H9 (cell line): Measurements from ENCODE around the gene PLXND1. TPM values are rescaled to one million over a fixed set of nuclear protein-coding genes. Genes with fewer than 3 reads are reported as not detected.

Experiments
- DNase-seq: peaks from one replicate; pipeline ENCODE4 v3.0.0-alpha.2; 2017
- H2AFZ ChIP-seq: one replicate; pipeline ENCODE4 v1.6.1; 2013; ENCODE audit warnings: mild to moderate bottlenecking, low read length, control low read depth, moderate library complexity
- H2AK5ac ChIP-seq: 2 replicates; pipeline ENCODE4 v1.6.1; 2013; ENCODE audit warnings: low read length, control low read depth, mixed read lengths; ENCODE audit not compliant: insufficient read length
- H2BK120ac ChIP-seq: one replicate; pipeline ENCODE4 v1.6.1; 2013; ENCODE audit warnings: low read depth, mild to moderate bottlenecking, low read length, control low read depth, inconsistent platforms; ENCODE audit not compliant: poor library complexity, severe bottlenecking
- H2BK12ac ChIP-seq: 2 replicates; pipeline ENCODE4 v1.6.1; 2013; ENCODE audit warnings: low read length, control low read depth, mixed read lengths, low read depth; ENCODE audit not compliant: insufficient read length
- H2BK15ac ChIP-seq: 2 replicates; pipeline ENCODE4 v1.6.1; 2013; ENCODE audit warnings: low read depth, low read length, control low read depth
- H2BK20ac ChIP-seq: one replicate; pipeline ENCODE4 v1.6.1; 2013; ENCODE audit warnings: low read depth, mild to moderate bottlenecking, low read length, control low read depth, inconsistent platforms; ENCODE audit not compliant: poor library complexity, severe bottlenecking
- H2BK5ac ChIP-seq: 2 replicates; pipeline ENCODE4 v1.6.1; 2013; ENCODE audit warnings: low read length, control low read depth, mixed read lengths; ENCODE audit not compliant: insufficient read length
- H3K14ac ChIP-seq: 2 replicates; pipeline ENCODE4 v1.6.1; 2013; ENCODE audit warnings: low read length, control low read depth; ENCODE audit not compliant: insufficient read depth
- H3K18ac ChIP-seq: 2 replicates; pipeline ENCODE4 v1.6.1; 2013; ENCODE audit warnings: low read depth, mild to moderate bottlenecking, mixed read lengths, low read length, control low read depth; ENCODE audit not compliant: insufficient read length
- H3K23ac ChIP-seq: 2 replicates; pipeline ENCODE4 v1.6.1; 2013; ENCODE audit warnings: low read length, control low read depth, mixed read lengths, low read depth; ENCODE audit not compliant: insufficient read length
- H3K23me2 ChIP-seq: 2 replicates; pipeline ENCODE4 v1.6.1; 2013; ENCODE audit warnings: low read depth, mild to moderate bottlenecking, mixed read lengths, low read length, control low read depth; ENCODE audit not compliant: insufficient read length, poor library complexity, severe bottlenecking
- H3K27ac ChIP-seq: 2 replicates; pipeline ENCODE4 v1.5.1; 2013; ENCODE audit warnings: low read length, control low read depth, mixed read lengths, low read depth; ENCODE audit not compliant: insufficient read length
- H3K27me3 ChIP-seq: 2 replicates; pipeline ENCODE4 v1.6.1; 2013; ENCODE audit warnings: low read length, control low read depth, inconsistent platforms; ENCODE audit not compliant: insufficient read depth
- H3K4ac ChIP-seq: 2 replicates; pipeline ENCODE4 v1.6.1; 2013; ENCODE audit warnings: low read depth, mild to moderate bottlenecking, control low read depth, inconsistent platforms, low read length, moderate library complexity
- H3K4me1 ChIP-seq: 2 replicates; pipeline ENCODE4 v1.6.1; 2013; ENCODE audit warnings: low read length, control low read depth, inconsistent platforms; ENCODE audit not compliant: insufficient read depth
- H3K4me2 ChIP-seq: 2 replicates; pipeline ENCODE4 v1.6.1; 2013; ENCODE audit warnings: low read length, control low read depth, mixed read lengths; ENCODE audit not compliant: insufficient read length, insufficient read depth
- H3K56ac ChIP-seq: 2 replicates; pipeline ENCODE4 v1.6.1; 2013; ENCODE audit warnings: low read depth, mild to moderate bottlenecking, mixed read lengths, low read length, control low read depth; ENCODE audit not compliant: insufficient read length
- H3K79me1 ChIP-seq: 2 replicates; pipeline ENCODE4 v1.6.1; 2013; ENCODE audit warnings: low read depth, mild to moderate bottlenecking, moderate library complexity, low read length, control low read depth, inconsistent platforms; ENCODE audit not compliant: insufficient read depth, poor library complexity, severe bottlenecking
- H3K79me2 ChIP-seq: 2 replicates; pipeline ENCODE4 v1.6.1; 2013; ENCODE audit warnings: low read length, control low read depth, inconsistent platforms; ENCODE audit not compliant: insufficient read depth
- H3K9ac ChIP-seq: 2 replicates; pipeline ENCODE4 v1.6.1; 2013; ENCODE audit warnings: low read length, control low read depth, mixed read lengths; ENCODE audit not compliant: insufficient read length; ENCODE audit errors: extremely low read depth
- H3K9me3 ChIP-seq: one replicate; pipeline ENCODE4 v1.6.1; 2013; ENCODE audit warnings: low read depth, low read length, inconsistent platforms; ENCODE audit not compliant: control insufficient read depth
- H3T11ph ChIP-seq: one replicate; pipeline ENCODE4 v1.6.1; 2013; ENCODE audit warnings: mild to moderate bottlenecking, low read length, control low read depth, inconsistent platforms
- H4K20me1 ChIP-seq: one replicate; pipeline ENCODE4 v1.6.1; 2013; ENCODE audit not compliant: control insufficient read depth, insufficient read length, insufficient read depth
- H4K5ac ChIP-seq: 2 replicates; pipeline ENCODE4 v1.6.1; 2013; ENCODE audit warnings: low read depth, mild to moderate bottlenecking, mixed read lengths, low read length, control low read depth; ENCODE audit not compliant: insufficient read length
- H4K8ac ChIP-seq: replicated peaks from 2 replicates; pipeline ENCODE4 v1.6.1; 2013; ENCODE audit warnings: low read length, control low read depth, mixed read lengths, low read depth; ENCODE audit not compliant: insufficient read length
- H4K91ac ChIP-seq: 2 replicates; pipeline ENCODE4 v1.6.1; 2013; ENCODE audit warnings: low read depth, mild to moderate bottlenecking, moderate library complexity, mixed read lengths, low read length, control low read depth; ENCODE audit not compliant: insufficient read length
- H3K27ac Mint-ChIP-seq, 3 experiments: 2 replicates in 2 of 3; 3 replicates in 1 of 3; pipeline ENCODE4 v1.8.0; 2020 to 2021; ENCODE audit warnings: mixed read lengths in 3 of 3, mild to moderate bottlenecking in 1 of 3, moderate library complexity in 1 of 3
- H3K27me3 Mint-ChIP-seq: 2 replicates; pipeline ENCODE4 v1.8.0; 2021; ENCODE audit warnings: low read depth, mild to moderate bottlenecking, moderate library complexity, mixed read lengths
- H3K36me3 Mint-ChIP-seq, 3 experiments: 2 replicates in 2 of 3; 3 replicates in 1 of 3; pipeline ENCODE4 v1.8.0; 2020 to 2021; ENCODE audit warnings: low read depth in 3 of 3, mixed read lengths in 3 of 3; ENCODE audit not compliant: insufficient read depth in 1 of 3
- H3K4me1 Mint-ChIP-seq, 2 experiments: 2 replicates each; pipeline ENCODE4 v1.8.0; 2020; ENCODE audit warnings: mixed read lengths in 2 of 2
- H3K4me3 Mint-ChIP-seq, 2 experiments: 2 replicates in 1 of 2; 3 replicates in 1 of 2; pipeline ENCODE4 v1.8.0; 2020 to 2021; ENCODE audit warnings: mild to moderate bottlenecking in 2 of 2, mixed read lengths in 2 of 2, moderate library complexity in 1 of 2
- H3K9me3 Mint-ChIP-seq, 2 experiments: 2 replicates in 1 of 2; 3 replicates in 1 of 2; pipeline ENCODE4 v1.8.0; 2020; ENCODE audit warnings: mild to moderate bottlenecking in 2 of 2, mixed read lengths in 2 of 2, moderate library complexity in 1 of 2
- CTCF ChIP-seq: fragments of 200-600 bp; sonication (generic); conservative IDR thresholded peaks from 3 replicates; pipeline ENCODE4 v1.8.0; 2021; ENCODE audit warnings: antibody characterized with exemption, mild to moderate bottlenecking
- total RNA-seq: library from RNA; stranded (reverse); gene quantifications from 2 replicates; pipeline ENCODE4 v1.2.1, GENCODE V29; 2021

The PLXND1 gene
- total RNA-seq, 1 experiment from 2014 or later = 50.9 TPM

- no peak overlapping the region for H2BK15ac ChIP-seq
- H2BK20ac ChIP-seq = no peak overlapping the region
- no peak overlapping the region for H2BK120ac ChIP-seq
- H3K23me2 ChIP-seq = no peaks in the 10 kb centered on the region
- no peaks in the 10 kb centered on the region for H3K27me3 ChIP-seq
- H2BK5ac ChIP-seq = no peak overlapping the region
- H3K4me1 ChIP-seq = peaks cover 2% of the 10 kb centered on the region; the same call in 1 of the 2 replicates
- no peaks in the 10 kb centered on the region for H4K20me1 ChIP-seq
- no peak overlapping the region for H2BK12ac ChIP-seq
- no peak overlapping the region for H4K5ac ChIP-seq
- Mint-ChIP-seq H3K27me3 (peaks cover 2% of the 10 kb centered on the region; the same call in 1 of the 2 replicates), H3K4me3 (no peak overlapping the region), H3K27ac (peak overlapping the region in 1 of 3 experiments; percentile 42; a peak in 2 of 7 replicates), H3K36me3 (peaks cover 8 to 25% (median 19%) of the 10 kb centered on the region in 3 experiments; a peak in 6 of 7 replicates), H3K4me1 (peaks cover 4 to 7% of the 10 kb centered on the region in 2 experiments; a peak in 3 of 4 replicates), H3K9me3 (no peaks in the 10 kb centered on the region)
- no peak for TF ChIP-seq CTCF
- no peak overlapping the region for H2AK5ac ChIP-seq
- H3K23ac ChIP-seq = no peak overlapping the region
- H3K4me2 ChIP-seq = no peak overlapping the region
- H3K27ac ChIP-seq = no peak overlapping the region
- no peaks in the 10 kb centered on the region for H3K79me1 ChIP-seq
- H3K9me3 ChIP-seq = no peaks in the 10 kb centered on the region
- H3K9ac ChIP-seq = no peak overlapping the region
- H4K8ac ChIP-seq = no peak overlapping the region
- no peak overlapping the region for H3K18ac ChIP-seq
- no peak overlapping the region for H3K56ac ChIP-seq
- H3K4ac ChIP-seq = no peak overlapping the region
- no peak overlapping the region for H4K91ac ChIP-seq
- no peak for DNase-seq
- H2AFZ ChIP-seq = no peak overlapping the region
- no peak overlapping the region for H3K14ac ChIP-seq
- H3T11ph ChIP-seq = no peak overlapping the region
- H3K79me2 ChIP-seq = no peaks in the 10 kb centered on the region
These were observed 93.9 kb downstream of the PLXND1 start for GRCh38 chr3:129512595-129512994.
